Natural killer cell treated with Interleukin-12 subunit alpha and Interleukin-12 subunit beta and Interleukin-15 and Interleukin-18, amount 100 ng/mL, for 72 hours (primary cell): ENCODE data around the gene CMIP. TPM values are rescaled to one million over a fixed set of nuclear protein-coding genes. Genes with fewer than 3 reads are reported as not detected.

Experiments used
- ATAC-seq, 2 donors: fragments of 150-1000 bp; cut with Tn5 transposase in 1 of 2; sonication (Bioruptor Pico), chemical (Tn5 transposase) in 1 of 2; 2 replicates each; pipeline ENCODE4 v1.10.0; 2021
- DNase-seq: peaks from one replicate; pipeline ENCODE4 v3.0.0; 2022; ENCODE audit warnings: low spot score
- H3K27ac Mint-ChIP-seq, 2 donors: 1 replicate in 1 of 2; 2 replicates in 1 of 2; pipeline ENCODE4 v1.8.0; 2022; ENCODE audit warnings: mixed read lengths in 2 of 2, mild to moderate bottlenecking in 1 of 2, moderate library complexity in 1 of 2
- H3K27me3 Mint-ChIP-seq, 2 donors: 1 replicate in 1 of 2; 2 replicates in 1 of 2; pipeline ENCODE4 v1.8.0; 2022; ENCODE audit warnings: mixed read lengths in 2 of 2
- H3K36me3 Mint-ChIP-seq: one replicate; pipeline ENCODE4 v1.8.0; 2022; ENCODE audit warnings: mixed read lengths
- H3K4me1 Mint-ChIP-seq, 2 donors: 1 replicate in 1 of 2; 2 replicates in 1 of 2; pipeline ENCODE4 v1.8.0; 2022; ENCODE audit warnings: low read depth in 2 of 2, mixed read lengths in 2 of 2, mild to moderate bottlenecking in 1 of 2
- H3K4me3 Mint-ChIP-seq: one replicate; pipeline ENCODE4 v1.8.0; 2022; ENCODE audit warnings: mixed read lengths
- H3K9me3 Mint-ChIP-seq: 2 replicates; pipeline ENCODE4 v1.8.0; 2022; ENCODE audit warnings: mixed read lengths
- total RNA-seq, 2 donors: library from RNA; stranded (reverse); gene quantifications; one replicate each; pipeline ENCODE4 v1.2.3, GENCODE V29; 2022

The CMIP gene
- total RNA-seq, 2 donors from 2014 or later = 48.0 to 57.6 TPM

DNA sequence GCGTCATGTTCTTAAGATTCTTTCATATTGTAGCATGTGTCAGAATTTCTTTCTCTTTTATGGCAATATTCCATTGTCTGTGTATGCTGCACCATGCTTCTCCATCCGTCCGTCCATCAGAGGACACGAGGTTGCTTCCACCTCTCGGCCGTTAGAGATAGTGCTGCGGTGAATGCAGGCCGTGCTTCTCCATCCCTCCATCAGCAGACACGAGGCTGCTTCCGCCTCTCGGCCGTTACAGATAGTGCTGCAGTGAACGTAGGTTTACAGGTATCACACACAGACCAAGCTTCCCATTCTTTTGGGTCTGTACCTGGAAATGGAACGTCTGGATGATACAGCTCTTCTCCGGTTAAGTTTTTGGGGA, 113.5 kb downstream of the CMIP start:
- Mint-ChIP-seq H3K27ac (peak overlapping the region in 1 of 2 donors; percentile 70), H3K4me1 (peaks cover 26 to 47% of the 10 kb centered on the region in 2 donors), H3K36me3 (no peaks in the 10 kb centered on the region), H3K27me3 (no peaks in the 10 kb centered on the region), H3K9me3 (no peaks in the 10 kb centered on the region), H3K4me3 (no peak overlapping the region)
- no peak for ATAC-seq
- DNase-seq = no peak

- DNase-seq (no peak), ATAC-seq (no peak)
- Mint-ChIP-seq H3K27me3 (no peaks in the 10 kb centered on the region), H3K4me3 (no peak overlapping the region), H3K27ac (no peak overlapping the region), H3K9me3 (no peaks in the 10 kb centered on the region), H3K36me3 (no peaks in the 10 kb centered on the region), H3K4me1 (peaks cover 26 to 44% of the 10 kb centered on the region in 2 donors)
Observed at GRCh38 chr16:81558444-81559175, 114.0 kb downstream of the CMIP start.

GRCh38 chr16:81560979-81561657, 116.5 kb downstream of the CMIP start:
- H3K4me3 Mint-ChIP-seq = no peak overlapping the region
- DNase-seq = no peak
- ATAC-seq = peak in 1 of 2 donors; percentile 61
- H3K27me3 Mint-ChIP-seq = no peaks in the 10 kb centered on the region
- no peaks in the 10 kb centered on the region for H3K36me3 Mint-ChIP-seq
- no peak overlapping the region for H3K27ac Mint-ChIP-seq
- H3K4me1 Mint-ChIP-seq = peaks cover 23 to 36% of the 10 kb centered on the region in 2 donors
- no peaks in the 10 kb centered on the region for H3K9me3 Mint-ChIP-seq

- no peaks in the 10 kb centered on the region for H3K36me3 Mint-ChIP-seq
- DNase-seq (no peak), ATAC-seq (no peak)
- no peaks in the 10 kb centered on the region for H3K27me3 Mint-ChIP-seq
- H3K4me1 Mint-ChIP-seq = peaks cover 17 to 32% of the 10 kb centered on the region in 2 donors
- H3K4me3 Mint-ChIP-seq = no peak overlapping the region
- no peak overlapping the region for H3K27ac Mint-ChIP-seq
- no peaks in the 10 kb centered on the region for H3K9me3 Mint-ChIP-seq
Observed at GRCh38 chr16:81562174-81562849, 117.7 kb downstream of the CMIP start.

- Mint-ChIP-seq H3K36me3 (no peaks in the 10 kb centered on the region), H3K9me3 (no peaks in the 10 kb centered on the region), H3K4me3 (no peak overlapping the region), H3K4me1 (peaks cover 17 to 34% of the 10 kb centered on the region in 2 donors), H3K27ac (no peak overlapping the region), H3K27me3 (no peaks in the 10 kb centered on the region)
- ATAC-seq = no peak
- DNase-seq = no peak
Observed at GRCh38 chr16:81562926-81563325, 118.3 kb downstream of the CMIP start.

DNA sequence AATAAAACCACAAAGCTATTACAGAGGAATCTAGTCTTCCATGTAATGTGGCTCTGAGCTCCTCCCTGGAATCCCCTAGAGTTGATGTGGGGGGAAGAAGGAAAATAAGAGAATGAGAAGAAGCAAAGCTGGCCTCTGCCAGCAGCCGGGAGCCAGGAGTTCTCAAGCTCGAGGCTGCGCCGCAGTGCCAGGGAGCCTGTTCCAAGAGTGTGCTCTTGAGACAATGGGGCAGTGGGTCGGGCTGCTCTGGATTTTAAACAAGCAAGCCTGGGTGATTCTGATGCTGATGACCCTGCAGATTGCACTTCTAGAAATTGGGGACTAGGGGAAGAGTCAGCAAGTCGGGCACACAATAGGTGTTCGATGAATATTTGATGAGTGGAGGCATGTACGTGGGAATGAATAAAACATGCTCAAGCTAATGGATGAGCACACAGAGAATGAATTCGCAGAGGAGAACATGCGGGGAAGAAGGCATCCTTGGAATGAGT, 119.9 kb downstream of the CMIP start:
- no peaks in the 10 kb centered on the region for H3K27me3 Mint-ChIP-seq

GRCh38 chr16:81565321-81566028, 120.9 kb downstream of the CMIP start:
- Mint-ChIP-seq H3K36me3 (no peaks in the 10 kb centered on the region), H3K4me3 (no peak overlapping the region), H3K4me1 (peaks cover 24 to 50% of the 10 kb centered on the region in 2 donors), H3K27ac (no peak overlapping the region), H3K9me3 (no peaks in the 10 kb centered on the region), H3K27me3 (no peaks in the 10 kb centered on the region)
- no peak for DNase-seq
- ATAC-seq = no peak

More for the DNA sequence above, 119.9 kb downstream of the CMIP start:
- ATAC-seq = no peak
- H3K4me1 Mint-ChIP-seq = peaks cover 24 to 40% of the 10 kb centered on the region in 2 donors
- peak overlapping the region in 1 of 2 donors; percentile 7 for H3K27ac Mint-ChIP-seq
- H3K36me3 Mint-ChIP-seq = no peaks in the 10 kb centered on the region
- H3K4me3 Mint-ChIP-seq = no peak overlapping the region
- no peak for DNase-seq
- H3K9me3 Mint-ChIP-seq = no peaks in the 10 kb centered on the region

DNA sequence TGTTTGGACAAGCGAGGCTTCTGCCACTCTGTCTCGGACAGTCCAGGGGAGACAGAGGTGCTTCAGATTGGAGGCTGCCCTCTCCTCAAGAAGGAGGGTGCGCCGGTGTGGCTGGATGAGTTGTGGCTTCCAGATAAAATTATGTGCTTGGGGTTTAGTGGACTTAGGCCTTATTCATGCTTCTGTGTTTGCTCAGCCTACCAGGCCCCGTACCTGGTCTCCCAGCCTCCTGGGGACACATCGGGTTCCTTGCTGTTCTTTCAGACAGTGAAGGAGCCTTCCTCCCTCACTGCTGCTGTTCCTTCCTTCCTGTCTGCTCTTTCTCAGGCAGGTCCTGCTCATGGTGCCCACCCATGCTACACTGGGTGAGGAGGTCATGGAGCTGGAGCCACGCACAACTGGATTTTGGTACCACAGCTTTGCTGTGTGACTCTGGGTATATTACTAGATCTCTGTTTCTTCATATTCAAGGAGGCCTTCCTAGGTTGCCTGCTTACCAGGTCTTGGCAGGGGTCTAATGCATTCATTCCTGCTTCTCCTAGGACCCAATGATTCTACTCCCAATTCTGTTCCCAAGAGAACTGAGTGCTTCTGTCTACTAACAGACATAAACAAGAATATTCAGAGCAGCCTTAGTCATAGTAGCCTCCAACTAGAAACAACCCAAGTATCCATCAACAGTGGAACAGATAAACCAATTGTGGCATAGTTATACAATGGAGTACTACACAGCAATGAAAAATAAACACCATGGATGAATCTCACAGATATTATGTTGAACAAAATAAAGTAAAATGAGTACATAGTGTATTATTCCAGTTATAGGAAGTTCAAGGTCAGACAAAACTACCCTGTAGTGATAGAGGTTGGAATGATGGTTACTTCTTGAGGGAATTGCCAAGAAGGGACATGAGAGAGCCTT, 121.7 kb downstream of the CMIP start:
- no peaks in the 10 kb centered on the region for H3K36me3 Mint-ChIP-seq
- ATAC-seq = no peak
- peaks cover 24 to 48% of the 10 kb centered on the region in 2 donors for H3K4me1 Mint-ChIP-seq
- H3K27ac Mint-ChIP-seq = peak overlapping the region in 1 of 2 donors; percentile 72
- H3K9me3 Mint-ChIP-seq = no peaks in the 10 kb centered on the region
- H3K27me3 Mint-ChIP-seq = no peaks in the 10 kb centered on the region
- H3K4me3 Mint-ChIP-seq = no peak overlapping the region
- no peak for DNase-seq

GRCh38 chr16:81567087-81567486, 122.5 kb downstream of the CMIP start:
- Mint-ChIP-seq H3K9me3 (no peaks in the 10 kb centered on the region), H3K4me3 (no peak overlapping the region), H3K27ac (no peak overlapping the region), H3K4me1 (peaks cover 24 to 43% of the 10 kb centered on the region in 2 donors), H3K36me3 (no peaks in the 10 kb centered on the region), H3K27me3 (no peaks in the 10 kb centered on the region)
- DNase-seq (no peak), ATAC-seq (no peak)

DNA sequence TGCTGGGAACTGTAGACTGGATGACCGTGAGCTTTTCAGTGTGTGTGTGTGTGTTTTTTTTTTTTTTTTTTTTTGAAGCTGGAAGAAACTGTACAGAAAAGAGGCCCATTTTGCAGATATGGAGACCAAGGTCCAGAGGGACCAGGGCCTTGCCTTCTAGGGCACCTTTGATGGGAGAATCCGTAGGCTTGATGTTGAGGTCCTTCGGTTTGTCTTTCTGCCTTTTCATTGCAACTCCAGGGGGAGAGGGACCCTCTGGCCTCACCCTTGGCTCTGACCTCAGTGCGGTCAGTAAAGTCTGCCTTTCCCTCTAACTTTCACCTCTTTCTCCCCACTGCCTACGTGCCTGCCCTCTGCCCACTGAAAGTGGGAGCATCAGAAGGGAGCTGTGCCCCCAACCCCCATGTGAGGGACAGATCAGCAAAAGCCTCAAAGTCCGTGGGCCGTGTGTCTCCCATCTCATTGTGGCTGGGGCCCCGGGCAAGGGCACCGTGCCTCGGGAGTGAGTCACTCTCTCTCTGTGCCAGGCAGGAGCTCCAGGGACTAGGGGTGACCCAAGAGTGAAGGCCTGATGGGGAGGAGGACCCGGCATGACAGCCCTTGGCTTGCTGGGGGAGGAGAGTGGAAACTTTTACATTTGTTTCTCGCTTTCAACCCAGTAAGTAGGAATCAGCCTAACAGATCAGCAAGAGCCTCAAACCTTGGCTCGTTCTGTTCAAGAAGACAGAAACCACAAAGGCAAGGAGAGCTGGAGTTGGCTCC, 123.6 kb downstream of the CMIP start:
- H3K27me3 Mint-ChIP-seq = no peaks in the 10 kb centered on the region
- H3K27ac Mint-ChIP-seq = peak overlapping the region; percentile 2 to 3
- H3K4me3 Mint-ChIP-seq = no peak overlapping the region
- H3K4me1 Mint-ChIP-seq = peaks cover 24 to 46% of the 10 kb centered on the region in 2 donors
- H3K36me3 Mint-ChIP-seq = no peaks in the 10 kb centered on the region
- DNase-seq (no peak), ATAC-seq (no peak)
- no peaks in the 10 kb centered on the region for H3K9me3 Mint-ChIP-seq

DNA sequence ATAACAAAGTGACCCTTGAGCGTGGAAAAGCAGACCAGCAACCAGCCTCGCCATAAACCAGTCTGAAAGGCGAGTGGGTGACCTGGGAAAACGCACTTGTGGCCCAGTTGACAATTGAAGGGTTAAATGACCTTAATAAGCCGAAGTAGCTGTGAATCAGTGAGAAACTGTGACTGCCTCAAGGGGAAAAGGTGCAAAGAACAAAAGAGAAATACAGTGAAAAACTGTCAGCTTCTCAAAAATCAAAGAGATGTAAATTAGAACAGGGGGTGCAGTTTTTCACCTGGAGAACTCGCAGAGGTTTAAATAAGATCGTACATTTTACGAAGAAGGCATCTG, 124.1 kb downstream of the CMIP start:
- no peak overlapping the region for H3K4me3 Mint-ChIP-seq
- no peaks in the 10 kb centered on the region for H3K27me3 Mint-ChIP-seq
- H3K27ac Mint-ChIP-seq = peak overlapping the region in 1 of 2 donors; percentile 2
- H3K4me1 Mint-ChIP-seq = peaks cover 24 to 44% of the 10 kb centered on the region in 2 donors
- DNase-seq (no peak), ATAC-seq (no peak)
- no peaks in the 10 kb centered on the region for H3K9me3 Mint-ChIP-seq
- H3K36me3 Mint-ChIP-seq = no peaks in the 10 kb centered on the region

- Mint-ChIP-seq H3K27me3 (no peaks in the 10 kb centered on the region), H3K9me3 (no peaks in the 10 kb centered on the region), H3K4me1 (peaks cover 18 to 39% of the 10 kb centered on the region in 2 donors), H3K4me3 (no peak overlapping the region), H3K27ac (peak overlapping the region in 1 of 2 donors; percentile 57), H3K36me3 (no peaks in the 10 kb centered on the region)
- DNase-seq = no peak
- no peak for ATAC-seq
Observed at GRCh38 chr16:81569361-81570034, 124.9 kb downstream of the CMIP start.
